GM18507 (cell line): ENCODE data around the gene SEC14L6.
"Not testable (repeated sequence)": the region's sequence is repeated elsewhere in the genome, so short reads cannot be mapped to it uniquely, and the experiment has no call there.

Experiments used
- DNase-seq: peaks from one replicate; pipeline ENCODE4 v3.0.0; 2011; ENCODE audit warnings: low read depth; ENCODE audit not compliant: insufficient read length; ENCODE audit errors: extremely low spot score
- FAIRE-seq: peaks from 2 replicates; lab custom pipeline; 2011; peaks lifted over from hg19 to GRCh38; lab: Jason Lieb, UNC

SEC14L6 gene

GRCh38 chr22:30568137-30568805 lies 21.7 kb upstream of the SEC14L6 start:
- FAIRE-seq, result no peak
- no peak for DNase-seq

GRCh38 chr22:30567277-30567676 lies 20.7 kb upstream of the SEC14L6 start:
- not testable (repeated sequence) for DNase-seq, FAIRE-seq

DNA sequence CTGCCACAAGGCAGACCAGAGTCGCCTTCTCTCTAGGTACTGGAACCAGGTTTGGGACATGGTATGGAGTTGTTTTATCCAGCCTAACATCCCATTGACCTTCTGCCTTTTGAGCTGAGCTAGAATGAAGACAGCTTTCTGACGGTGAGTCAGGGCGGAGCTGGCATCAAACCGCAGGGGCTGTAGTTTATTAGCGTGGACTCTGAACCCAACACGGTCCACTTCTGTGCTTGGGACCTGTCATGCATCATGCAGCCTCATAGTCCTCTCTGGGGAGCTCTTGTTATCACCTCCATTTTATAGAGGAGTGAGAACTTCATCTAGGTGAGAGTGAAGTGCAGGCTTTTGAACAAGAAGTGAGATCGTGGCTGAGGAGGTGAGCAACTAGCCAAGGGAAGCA lies 19.6 kb upstream of the SEC14L6 start:
- DNase-seq, result no peak
- FAIRE-seq, result no peak

- no peak for FAIRE-seq
- no peak for DNase-seq
Observed at GRCh38 chr22:30565341-30565740, 18.8 kb upstream of the SEC14L6 start.

GRCh38 chr22:30564761-30565119 lies 18.2 kb upstream of the SEC14L6 start:
- FAIRE-seq (no peak), DNase-seq (no peak)

DNA sequence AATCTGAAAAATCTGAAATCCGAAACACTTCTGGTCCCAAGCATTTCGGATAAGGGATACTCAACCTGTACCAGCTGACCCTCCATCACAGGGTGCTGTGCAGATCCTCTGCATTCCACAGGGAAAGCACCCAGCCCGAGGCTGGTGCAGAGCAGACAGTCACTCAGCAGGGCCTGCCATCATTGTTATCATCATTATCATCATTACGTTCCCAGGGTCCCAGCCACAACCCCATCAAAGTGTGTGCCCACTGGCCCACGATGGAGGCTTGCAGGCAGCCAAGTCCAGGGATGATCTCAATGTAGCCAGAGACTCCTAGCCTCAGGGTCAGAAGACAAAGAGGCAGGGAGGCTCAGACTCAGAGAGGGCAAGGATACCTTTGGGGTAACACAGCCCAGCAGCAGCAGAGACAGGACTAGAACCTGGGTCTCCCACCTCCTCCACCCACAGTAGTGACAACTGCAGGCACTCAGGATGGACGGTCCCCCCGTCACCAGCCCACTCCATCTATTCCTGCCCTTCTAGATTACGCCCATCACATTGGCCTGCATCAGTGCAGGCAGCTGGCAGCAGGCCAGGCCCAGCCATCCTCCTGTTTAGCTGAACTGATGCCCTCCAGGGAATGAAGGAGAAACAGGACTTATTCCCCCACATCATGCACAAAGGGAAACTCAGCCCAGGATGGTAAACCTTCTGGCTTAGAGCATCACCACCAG lies 17.7 kb upstream of the SEC14L6 start:
- FAIRE-seq, result no peak
- no peak for DNase-seq

DNA sequence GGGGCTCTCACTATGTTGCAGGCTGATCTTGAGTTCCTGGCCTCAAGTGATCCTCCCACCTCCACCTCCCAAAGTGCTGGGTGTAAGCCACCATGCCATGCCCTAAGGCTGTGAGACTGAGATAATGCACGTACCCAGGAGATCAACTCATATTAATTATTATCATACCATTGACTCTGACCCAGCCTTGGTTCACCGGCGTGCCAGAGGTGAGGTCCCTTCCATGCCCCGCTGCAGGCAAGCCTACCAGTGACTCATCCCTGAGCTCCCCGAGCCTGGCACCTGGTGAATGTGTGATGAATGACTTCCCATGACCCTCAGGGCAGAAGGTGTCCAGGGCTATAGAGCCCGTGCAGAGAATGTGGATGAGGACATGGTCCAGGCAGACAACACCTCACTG lies 15.8 kb upstream of the SEC14L6 start:
- FAIRE-seq (no peak), DNase-seq (no peak)

DNA sequence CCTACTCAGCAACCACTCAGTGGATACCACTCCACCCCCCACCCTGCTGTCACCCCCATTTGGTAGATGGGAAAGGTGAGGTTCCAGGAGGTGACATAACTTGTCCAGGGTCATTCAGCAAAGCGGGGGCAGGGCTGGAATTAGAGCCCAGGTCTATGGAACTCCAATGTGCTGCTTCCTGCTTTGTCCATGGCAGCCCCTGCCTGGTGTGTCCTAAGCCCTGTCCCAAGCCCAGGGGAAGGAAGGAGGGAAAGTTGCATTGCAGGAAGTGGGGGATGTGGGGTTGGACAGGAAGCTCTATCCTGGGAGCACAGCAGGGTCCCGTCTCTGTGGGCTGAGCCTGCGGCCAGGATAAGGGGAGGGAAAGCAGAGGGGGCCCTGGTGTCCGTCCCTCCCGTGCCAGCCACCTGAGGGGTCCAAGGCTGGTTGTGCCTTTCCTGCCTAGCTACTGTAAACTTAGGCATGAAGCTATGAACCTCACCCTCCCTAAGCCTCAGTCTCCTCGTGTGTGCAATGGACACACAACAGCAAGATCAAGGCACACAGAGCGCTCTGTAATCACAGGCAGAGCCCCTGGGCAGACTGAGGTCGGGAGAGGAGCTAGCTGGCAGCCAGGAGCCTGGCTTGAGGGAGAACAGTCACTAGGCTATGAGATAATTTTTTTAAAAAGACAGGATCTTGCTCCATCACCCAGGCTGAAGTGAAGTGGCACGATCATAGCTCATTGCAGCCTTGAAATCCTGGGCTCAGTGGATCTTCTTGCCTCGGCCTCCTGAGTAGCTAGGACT lies 15.1 kb upstream of the SEC14L6 start:
- no peak for DNase-seq
- no peak for FAIRE-seq

DNA sequence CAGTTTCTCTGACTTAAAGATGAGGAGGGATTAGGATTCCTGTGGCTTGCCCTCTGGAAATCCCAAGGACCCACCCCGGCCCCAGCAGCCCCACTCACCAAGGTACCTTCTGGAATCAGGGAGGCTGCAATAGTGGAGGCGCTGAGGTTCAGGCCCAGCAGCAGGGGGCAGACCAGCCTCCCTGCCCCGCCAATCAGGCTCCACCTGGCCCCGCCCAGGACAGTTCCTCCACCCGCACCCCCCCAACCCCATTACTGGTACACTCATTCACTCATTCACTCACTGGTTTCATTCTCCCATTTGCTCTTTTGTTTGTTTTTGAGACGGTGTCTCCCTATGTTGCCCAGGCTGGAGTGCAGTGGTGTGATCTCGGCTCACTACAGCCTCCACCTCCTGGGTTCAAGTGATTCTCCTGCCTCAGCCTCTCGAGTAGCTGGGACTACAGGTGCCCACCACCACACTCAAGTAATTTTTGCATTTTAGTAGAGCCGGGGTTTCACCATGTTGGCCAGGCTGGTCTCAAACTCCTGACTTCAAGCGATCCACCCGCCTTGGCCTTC lies 14.2 kb upstream of the SEC14L6 start:
- FAIRE-seq, DNase-seq: not testable (repeated sequence)

DNA sequence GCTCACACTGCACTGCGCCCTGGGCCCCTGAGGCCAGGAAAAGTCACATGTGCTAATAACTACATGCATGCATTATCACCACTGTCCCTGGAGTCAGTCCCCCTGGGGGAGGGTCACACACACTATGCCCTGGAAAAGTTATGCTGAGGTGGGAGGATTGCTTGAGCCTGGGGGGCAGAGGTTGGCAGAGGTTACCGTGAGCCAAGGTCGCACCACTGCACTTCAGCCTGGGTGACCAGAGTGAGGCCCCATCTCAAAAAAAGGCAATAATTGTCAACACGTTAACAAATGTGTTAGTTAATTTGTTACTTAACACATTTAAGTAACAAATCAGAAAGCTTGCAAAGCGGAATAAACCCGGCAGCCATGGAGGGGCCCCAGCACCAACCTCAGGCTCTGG lies 13.3 kb upstream of the SEC14L6 start:
- DNase-seq (no peak), FAIRE-seq (no peak)

- no peak for FAIRE-seq
- DNase-seq, result no peak
Observed at GRCh38 chr22:30557243-30557642, 10.7 kb upstream of the SEC14L6 start.

DNA sequence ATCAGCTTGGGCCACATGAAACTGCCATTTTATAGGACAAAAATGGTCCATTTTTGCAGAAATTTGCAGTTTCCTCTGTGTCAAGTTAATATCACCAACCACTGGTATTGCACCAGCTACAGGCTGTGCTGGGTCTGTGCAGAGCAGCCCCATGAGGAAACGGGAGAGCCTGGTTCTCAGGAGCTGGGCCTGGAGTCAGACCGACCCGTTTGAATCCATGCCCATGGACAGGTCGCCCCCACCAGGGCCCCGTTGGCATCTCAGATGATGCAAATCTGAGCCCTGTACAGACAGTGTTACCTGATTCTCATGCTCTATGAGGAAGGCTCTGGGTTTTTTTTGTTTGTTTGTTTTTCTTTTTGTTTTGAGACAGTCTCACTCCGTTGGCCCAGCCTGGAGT lies 9.8 kb upstream of the SEC14L6 start:
- FAIRE-seq, result no peak
- no peak for DNase-seq

DNA sequence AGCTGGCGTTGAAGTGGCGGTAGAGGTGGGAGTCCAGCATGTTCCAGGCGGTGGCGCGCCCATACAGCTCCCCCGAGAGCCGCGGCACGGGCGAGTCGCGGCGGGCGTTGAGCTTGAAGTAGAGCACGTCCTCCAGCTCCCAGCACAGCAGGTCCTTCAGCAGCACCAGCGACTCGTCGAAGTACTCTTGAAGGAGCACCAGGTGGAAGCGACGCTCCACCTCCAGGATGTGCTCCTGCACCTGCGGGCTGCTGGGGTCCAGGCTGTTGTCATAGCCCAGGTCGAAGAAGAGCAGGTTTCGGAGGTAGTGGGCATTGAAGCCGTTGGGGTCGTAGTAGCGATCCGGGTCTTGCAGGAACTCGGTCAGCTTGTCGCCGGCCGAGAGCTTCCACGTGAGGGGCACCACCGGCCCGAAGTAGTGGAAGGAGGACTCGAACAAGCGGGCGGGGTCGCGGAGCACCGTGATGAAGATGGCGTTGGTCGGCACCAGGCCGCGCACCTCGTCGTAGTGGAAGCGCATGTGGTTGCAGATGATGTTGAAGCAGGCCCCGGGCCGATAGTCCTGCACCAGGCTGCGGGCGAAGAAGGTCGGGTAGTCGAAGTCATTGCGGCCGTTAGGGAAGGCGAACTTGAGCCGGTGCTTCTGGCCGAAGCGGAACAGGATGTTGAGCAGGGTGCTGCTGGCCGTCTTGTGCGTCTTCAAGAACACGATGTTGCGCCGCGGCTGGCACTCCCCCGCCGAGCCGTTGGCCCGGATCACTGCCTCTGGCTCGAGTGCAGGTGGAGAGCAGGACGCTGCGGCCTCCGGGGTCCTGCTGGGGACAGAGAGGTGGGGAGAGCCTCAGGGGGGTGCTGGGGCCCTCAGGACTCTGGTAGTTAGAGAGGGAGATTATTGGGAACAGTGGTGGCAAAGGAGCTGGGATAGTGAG lies 9.0 kb upstream of the SEC14L6 start:
- DNase-seq (no peak), FAIRE-seq (no peak)

DNA sequence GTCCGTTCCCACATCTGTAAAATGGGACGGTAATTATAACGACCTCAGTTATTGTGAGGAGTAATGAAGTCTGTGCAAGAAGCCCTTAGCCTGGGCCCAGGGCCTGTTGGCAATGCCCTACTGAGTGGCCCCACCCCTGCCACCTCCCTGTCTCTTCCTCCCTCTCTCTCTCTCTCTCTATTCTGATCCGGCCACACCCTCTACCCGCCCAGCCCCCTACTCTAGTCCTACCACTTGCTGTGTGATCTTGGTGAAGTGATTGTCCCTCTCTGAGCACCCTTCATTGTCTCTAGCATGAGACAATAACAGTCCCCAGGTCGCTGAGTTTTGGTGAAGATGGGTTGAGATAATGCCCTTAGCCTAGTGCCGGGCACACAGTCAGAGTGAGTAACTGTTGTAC lies 7.4 kb upstream of the SEC14L6 start:
- DNase-seq (no peak), FAIRE-seq (no peak)

DNA sequence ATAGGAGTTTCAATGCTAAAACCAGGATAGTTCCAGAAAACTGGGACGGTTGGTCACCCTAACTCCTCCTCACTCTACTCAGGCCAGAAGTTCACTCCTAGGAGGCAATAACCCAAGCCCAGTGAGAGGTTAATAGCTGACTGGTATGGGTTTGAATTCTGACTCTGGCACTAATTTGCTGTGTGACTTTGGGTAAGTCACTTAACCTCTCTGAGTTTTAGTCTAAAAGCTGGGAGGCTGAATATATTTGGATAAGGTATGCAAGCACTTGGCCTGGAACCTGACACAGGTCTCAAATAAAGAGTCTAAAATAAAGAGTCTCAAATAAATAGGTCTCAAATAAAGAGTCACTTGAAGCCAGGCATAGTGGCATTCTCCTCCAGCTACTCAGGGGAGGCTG lies 6.2 kb upstream of the SEC14L6 start:
- no peak for FAIRE-seq
- DNase-seq, result no peak

DNA sequence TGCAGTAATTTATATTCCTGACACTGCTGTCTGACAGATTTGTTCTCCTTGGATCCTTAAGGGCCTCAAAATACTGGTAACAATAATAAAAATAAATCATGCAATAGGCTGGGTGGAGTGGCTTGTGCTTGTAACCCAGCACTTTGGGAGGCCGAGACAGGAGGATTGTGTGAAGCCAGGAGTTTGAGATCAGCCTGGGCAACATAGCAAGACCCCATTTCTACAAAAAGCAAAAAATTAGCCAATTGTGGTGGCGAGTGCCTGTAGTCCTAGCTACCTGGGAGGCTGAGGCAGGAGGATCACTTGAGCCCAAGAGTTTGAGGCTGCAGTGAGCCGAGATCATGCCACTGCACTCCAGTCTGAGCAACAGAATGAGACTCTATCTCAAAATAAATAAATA lies 5.3 kb upstream of the SEC14L6 start:
- DNase-seq, FAIRE-seq: not testable (repeated sequence)

- DNase-seq (no peak), FAIRE-seq (no peak)
Observed at GRCh38 chr22:30547188-30547587, 647 bp upstream of the SEC14L6 start.

GRCh38 chr22:30542811-30543188 lies 3.7 kb downstream of the SEC14L6 start:
- DNase-seq (no peak), FAIRE-seq (no peak)
